Cardiac fibroblast (primary cell): ENCODE measurements around the gene KCTD11.
"Not testable (repeated sequence)": the region's sequence is repeated elsewhere in the genome, so short reads cannot be mapped to it uniquely, and the experiment has no call there.

Experiments
- DNase-seq, 2 donors: peaks; one replicate each; pipeline versions ENCODE4 v3.0.0 to v3.0.0-alpha.2; 2010; ENCODE audit warnings: low read depth in 2 of 2
- H3K4me3 ChIP-seq, 2 donors: replicated peaks in 1 of 2; 1 replicate in 1 of 2; 2 replicates in 1 of 2; pipeline ENCODE4 v1.5.1; 2011; ENCODE audit warnings: low read depth in 2 of 2, low read length in 2 of 2, mild to moderate bottlenecking in 2 of 2, moderate library complexity in 1 of 2
- TF ChIP-seq, protein P1 (sequence below): IDR thresholded peaks from one replicate; pipeline ENCODE4 v1.5.1; 2011; ENCODE audit warnings: low read depth, mild to moderate bottlenecking, low read length, inconsistent platforms

KCTD11 gene

DNA sequence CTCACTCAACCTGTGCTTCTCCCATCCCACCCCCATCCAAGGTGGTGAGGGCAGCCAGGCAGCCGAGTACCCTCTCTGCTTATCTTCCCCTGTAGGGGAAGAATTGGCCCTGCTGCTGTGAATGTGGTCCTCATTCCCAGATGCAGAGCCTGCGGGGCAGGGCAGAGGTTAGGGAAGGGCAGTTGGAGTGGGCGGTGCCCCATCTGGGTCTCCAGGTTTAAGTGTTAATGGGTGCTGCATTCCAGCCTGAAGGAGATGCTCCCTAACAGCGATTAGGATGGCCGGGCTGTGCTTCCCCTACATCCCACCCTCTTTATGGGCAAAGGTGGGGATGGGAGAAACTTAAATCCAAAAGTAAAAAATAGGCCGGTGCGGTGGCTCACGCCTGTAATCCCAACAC, 15.1 kb downstream of the KCTD11 start:
- no peak overlapping the region for H3K4me3 ChIP-seq
- no peak for DNase-seq
- TF ChIP-seq, protein P1, sequence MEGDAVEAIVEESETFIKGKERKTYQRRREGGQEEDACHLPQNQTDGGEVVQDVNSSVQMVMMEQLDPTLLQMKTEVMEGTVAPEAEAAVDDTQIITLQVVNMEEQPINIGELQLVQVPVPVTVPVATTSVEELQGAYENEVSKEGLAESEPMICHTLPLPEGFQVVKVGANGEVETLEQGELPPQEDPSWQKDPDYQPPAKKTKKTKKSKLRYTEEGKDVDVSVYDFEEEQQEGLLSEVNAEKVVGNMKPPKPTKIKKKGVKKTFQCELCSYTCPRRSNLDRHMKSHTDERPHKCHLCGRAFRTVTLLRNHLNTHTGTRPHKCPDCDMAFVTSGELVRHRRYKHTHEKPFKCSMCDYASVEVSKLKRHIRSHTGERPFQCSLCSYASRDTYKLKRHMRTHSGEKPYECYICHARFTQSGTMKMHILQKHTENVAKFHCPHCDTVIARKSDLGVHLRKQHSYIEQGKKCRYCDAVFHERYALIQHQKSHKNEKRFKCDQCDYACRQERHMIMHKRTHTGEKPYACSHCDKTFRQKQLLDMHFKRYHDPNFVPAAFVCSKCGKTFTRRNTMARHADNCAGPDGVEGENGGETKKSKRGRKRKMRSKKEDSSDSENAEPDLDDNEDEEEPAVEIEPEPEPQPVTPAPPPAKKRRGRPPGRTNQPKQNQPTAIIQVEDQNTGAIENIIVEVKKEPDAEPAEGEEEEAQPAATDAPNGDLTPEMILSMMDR, result no peak

DNA sequence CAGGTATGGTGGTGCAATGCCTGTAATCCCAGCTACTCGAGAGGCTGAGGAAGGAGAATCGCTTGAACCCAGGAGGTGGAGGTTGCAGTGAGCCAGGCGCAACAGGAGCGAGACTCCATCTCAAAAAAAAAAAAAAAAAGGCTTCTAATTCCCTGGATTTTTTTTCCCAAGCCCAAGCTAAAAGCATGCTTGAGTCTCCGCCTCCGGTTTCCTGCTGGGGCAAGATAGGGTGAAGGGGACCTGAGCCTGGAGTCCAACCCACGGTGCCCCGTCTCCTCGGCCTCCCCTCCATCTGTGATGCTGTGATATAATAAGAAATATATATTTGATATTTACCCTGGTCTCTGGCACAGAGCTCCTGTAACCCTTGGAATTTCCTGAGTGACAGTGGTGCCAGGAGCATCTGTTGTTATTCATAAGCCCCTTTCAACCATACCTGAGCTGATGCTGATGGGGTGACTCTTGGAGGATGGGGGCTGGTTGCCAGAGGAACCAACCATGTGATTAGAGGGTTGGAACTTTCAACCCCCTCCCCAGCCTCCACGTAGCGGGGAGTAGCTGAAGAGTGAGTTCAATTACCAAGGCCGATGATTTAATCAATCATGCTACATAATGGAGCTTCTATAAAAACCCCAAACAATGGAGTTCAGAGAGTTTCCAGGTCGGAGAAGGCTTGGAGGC, 16.1 kb downstream of the KCTD11 start:
- TF ChIP-seq, protein P1, result no peak
- no peak overlapping the region for H3K4me3 ChIP-seq
- DNase-seq, result no peak

DNA sequence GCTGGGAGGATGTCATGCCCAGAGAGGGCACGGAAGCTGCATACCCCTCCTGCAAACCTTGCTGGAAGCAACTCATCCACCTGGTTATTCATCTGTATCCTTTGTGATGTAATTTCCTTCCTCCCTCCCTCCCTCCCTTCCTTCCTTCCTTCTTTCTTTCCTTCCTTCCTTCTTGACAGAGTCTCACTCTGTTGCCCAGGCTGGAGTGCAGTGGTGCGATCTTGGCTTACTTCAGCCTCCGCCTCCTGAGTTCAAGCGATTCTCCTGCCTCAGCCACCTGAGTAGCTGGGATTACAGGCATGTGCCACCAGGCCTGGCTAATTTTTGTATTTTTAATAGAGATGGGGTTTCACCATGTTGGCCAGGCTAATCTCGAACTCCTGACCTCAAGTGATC, 16.6 kb downstream of the KCTD11 start:
- not testable (repeated sequence) for H3K4me3 ChIP-seq, DNase-seq

DNA sequence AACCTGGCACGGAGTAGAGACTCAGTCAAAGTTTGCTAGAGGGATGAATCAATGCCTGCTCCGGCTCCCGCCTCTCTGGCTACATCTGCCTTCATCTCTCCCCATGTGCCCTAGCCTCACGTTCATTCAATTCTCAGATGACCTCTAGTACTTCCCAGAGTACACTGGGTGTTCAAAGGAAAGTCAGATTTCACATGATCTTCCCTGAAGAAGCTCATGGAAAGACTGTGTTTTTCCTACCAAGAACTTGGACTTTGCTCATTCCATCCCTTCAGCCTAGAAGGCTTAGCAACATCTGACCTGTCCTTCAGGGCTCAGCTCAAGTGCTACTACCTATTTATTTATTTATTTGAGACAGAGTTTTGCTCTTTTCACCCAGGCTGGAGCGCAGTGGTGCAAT, 17.9 kb downstream of the KCTD11 start:
- H3K4me3 ChIP-seq, result no peak overlapping the region
- TF ChIP-seq, protein P1, result no peak

DNA sequence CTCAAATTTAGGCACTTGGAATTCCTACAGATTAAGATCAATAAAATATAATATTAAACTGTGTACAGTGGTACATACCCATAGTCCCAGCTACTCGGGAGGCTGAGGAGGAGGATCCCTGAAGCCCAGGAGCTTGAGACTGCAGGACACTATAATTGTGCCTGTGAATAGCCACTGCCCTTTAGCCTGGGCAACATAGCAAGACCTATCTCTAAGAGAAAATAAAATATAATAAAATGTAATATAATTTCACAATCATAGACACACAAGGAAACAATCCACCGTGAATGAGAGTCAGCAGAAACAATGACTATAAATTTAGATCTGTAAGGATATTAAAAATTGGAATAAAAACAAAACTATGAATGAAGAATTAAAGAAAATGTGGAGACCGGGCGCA, 18.9 kb downstream of the KCTD11 start:
- TF ChIP-seq, protein P1, result no peak
- DNase-seq, result no peak
- H3K4me3 ChIP-seq, result no peak overlapping the region

More for the DNA sequence above, 17.9 kb downstream of the KCTD11 start:
- no peak for DNase-seq

DNA sequence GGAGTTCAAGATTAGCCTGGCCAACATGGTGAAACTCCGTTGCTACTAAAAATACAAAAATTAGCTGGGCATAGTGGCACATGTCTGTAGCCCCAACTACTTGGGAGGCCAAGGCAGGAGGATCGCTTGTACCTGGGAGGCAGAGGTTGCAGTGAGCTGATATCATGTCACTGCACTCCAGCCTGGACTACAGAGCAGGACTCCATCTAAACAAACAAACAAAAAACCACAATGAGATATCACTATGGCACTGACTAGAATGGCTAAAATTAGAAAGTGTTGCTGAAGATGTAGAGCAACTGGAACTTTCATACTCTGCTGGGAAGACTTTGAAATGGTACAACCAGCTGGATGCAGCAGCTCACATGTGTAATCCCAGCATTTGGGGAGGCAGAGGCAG, 22.4 kb downstream of the KCTD11 start:
- TF ChIP-seq, protein P1, result no peak
- no peak for DNase-seq
- no peak overlapping the region for H3K4me3 ChIP-seq

DNA sequence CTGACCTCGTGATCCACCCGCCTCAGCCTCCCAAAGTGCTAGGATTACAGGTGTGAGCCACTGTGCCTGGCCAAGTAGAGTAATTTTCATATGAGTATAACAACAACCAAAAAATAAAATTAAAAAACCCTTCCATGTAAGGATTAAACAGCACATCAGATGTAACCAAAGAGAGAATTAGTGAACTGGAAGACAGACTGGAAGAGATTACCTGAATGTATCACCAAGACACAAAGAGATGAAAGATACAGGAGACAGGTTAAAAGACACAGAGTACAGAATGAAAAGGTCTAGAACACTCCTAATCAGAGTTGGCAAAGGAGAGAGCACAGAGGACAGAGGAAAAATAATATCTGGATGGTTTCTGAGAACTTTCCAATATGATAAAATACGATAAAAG, 27.2 kb downstream of the KCTD11 start:
- no peak overlapping the region for H3K4me3 ChIP-seq
- no peak for DNase-seq
- TF ChIP-seq, protein P1, result no peak
